HG02973 (cell line): ENCODE results near the gene TM2D1.
"Not testable (repeated sequence)": the region's sequence is repeated elsewhere in the genome, so short reads cannot be mapped to it uniquely, and the experiment has no call there.

Experiments
- ATAC-seq: cut with Tn5 transposase; IDR thresholded peaks from one replicate; pipeline ENCODE4 v1.9.1; 2021; ENCODE audit warnings: moderate library complexity; ENCODE audit not compliant: unreplicated experiment

Gene TM2D1

GRCh38 chr1:61724813-61725694 is at the start of gene TM2D1:
Gene TM2D1 (minus strand): TSS chr1:61725141. CDS start chr1:61725120, 21 bp downstream.
- peak; percentile 99 for ATAC-seq

- ATAC-seq = no peak
These were observed 45.2 kb upstream of the TM2D1 start for GRCh38 chr1:61770131-61770530.

DNA sequence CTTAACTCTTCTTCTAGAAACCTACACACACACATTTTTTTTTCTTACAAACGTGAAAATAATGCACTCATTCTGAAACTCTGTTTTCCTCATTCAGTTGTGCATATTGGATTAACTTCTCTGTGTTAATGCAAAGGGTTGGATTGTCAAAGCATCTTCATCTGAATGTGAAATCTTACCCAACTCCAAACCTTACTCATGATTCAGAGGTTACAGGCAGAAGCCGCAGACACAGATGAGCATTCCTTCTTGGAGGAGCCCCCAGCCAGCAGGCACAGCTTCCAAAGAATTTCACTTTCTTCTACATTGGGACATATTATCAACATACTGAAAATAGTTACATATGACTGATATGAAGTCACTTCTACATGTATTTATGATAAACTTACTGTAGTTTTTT is 33.0 kb upstream of the TM2D1 start:
- ATAC-seq = no peak

DNA sequence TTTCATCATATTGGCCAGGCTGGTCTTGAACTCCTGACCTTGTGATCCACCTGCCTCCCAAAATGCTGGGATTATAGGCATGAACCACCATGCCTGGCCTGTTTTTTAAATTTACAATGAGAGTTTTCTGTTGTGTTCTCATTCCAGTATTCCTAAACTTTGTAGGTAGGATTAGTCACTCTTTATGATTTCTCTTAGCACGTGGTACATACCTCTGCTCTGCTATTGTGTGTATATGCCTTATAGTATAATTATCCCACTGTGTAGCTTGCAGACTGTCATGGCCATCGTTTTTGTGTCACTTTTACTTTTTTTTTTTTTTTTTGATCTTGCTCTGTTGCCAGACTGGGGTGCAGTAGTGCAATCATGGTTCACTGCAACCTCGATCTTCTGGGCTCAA is 31.8 kb upstream of the TM2D1 start:
- ATAC-seq = no peak

DNA sequence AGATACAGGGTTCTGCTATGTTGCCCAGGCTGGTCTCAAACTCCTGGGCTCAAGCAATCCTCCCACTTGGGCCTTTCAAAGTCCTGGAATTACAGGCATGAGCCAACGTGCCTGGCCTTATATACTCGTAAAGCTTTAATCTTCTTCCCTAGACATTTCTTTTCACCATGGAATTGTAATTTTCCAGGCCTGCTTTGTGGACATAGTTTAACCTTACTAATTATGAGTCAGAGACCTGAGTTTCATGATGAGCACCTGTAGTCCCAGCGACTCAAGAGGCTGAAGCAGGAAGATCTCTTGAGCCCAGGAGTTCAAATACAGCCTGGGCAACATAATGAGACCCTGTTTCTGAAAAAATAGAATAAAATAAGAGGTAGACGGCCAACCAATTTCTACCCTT is 29.6 kb upstream of the TM2D1 start:
- no peak for ATAC-seq

DNA sequence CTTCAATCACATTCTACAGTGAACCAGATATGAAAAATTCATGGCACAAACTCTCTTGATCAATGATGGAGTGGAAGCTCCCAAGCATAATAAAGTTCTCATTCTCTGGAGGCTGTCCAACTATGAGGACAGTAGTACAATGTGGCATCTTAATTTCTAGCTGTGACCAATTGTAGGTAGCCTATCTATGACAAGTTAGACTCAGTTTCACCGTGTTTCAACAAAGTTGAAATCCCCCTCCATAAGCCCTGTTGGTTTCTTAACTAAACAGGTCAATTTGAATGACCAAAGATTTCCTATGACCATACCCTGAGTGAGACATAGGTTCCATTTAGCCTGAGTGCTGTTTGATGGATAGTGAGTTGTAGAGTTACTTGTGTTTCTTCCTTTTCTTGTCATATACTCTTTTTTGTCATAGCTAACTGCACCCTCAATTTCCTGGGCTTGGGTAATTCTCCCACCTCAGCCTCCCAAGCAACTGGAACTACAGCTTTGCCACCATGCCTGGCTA is 29.1 kb upstream of the TM2D1 start:
- no peak for ATAC-seq

GRCh38 chr1:61752921-61753389 is 28.0 kb upstream of the TM2D1 start:
- no peak for ATAC-seq

GRCh38 chr1:61749574-61749973 is 24.6 kb upstream of the TM2D1 start:
- ATAC-seq = no peak

GRCh38 chr1:61748566-61748965 is 23.6 kb upstream of the TM2D1 start:
- no peak for ATAC-seq

GRCh38 chr1:61746813-61747212 is 21.9 kb upstream of the TM2D1 start:
- no peak for ATAC-seq

DNA sequence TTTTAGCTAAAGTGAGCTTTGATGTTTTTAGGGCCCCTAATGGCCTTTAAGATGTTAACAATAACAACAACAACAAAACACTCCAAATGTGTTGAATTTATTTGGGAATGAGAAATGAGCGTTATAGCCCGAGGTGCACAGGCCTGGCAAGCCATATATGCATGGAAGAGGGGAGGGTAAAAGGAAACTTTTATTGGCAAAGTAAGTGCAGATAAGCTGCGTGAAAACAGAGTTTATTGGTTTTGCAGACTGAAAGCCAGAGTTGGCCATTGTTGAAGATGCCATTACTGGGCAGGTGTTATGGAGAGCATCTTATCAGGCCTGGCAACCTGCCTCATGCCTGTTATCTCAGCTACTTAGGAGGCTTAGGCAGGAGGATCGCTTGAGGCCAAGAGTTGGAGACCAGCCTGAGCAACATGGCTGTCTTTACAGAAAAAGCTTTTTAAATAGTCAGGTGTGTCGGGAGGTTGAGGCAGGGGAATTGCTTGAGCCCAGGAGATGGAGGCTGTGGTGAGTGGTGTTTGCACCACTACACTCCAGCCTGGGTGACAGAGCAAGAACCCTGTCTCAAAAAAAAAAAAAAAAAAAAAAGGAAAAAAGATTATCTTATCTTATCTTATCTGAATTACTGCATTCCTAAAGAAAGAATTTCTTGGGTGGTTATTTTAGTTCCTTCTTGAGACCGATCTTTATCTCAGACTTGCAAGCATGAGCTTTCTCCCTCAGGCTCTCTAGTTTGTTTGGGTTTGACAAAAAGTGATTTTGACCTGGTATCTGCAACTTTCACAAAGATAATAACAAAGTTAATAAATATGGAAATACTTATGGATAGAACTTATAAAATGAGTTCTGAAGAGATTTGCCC is 19.0 kb upstream of the TM2D1 start:
- no peak for ATAC-seq

DNA sequence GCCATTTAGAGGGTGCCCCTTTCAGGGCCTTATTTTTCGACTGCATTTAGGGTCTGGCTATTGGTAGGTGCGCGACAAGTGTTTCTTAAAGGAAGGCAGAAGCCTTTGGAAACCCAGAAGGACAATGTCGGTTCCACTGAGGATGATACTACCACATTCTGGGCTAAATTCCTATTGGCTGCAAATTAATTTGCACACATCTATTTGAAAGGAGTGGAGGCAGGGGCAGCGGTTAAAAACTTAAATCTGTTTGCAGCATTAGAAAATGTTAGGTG is 18.4 kb upstream of the TM2D1 start:
- ATAC-seq = no peak

GRCh38 chr1:61742620-61743430 is 17.9 kb upstream of the TM2D1 start:
- ATAC-seq = peak; percentile 33

DNA sequence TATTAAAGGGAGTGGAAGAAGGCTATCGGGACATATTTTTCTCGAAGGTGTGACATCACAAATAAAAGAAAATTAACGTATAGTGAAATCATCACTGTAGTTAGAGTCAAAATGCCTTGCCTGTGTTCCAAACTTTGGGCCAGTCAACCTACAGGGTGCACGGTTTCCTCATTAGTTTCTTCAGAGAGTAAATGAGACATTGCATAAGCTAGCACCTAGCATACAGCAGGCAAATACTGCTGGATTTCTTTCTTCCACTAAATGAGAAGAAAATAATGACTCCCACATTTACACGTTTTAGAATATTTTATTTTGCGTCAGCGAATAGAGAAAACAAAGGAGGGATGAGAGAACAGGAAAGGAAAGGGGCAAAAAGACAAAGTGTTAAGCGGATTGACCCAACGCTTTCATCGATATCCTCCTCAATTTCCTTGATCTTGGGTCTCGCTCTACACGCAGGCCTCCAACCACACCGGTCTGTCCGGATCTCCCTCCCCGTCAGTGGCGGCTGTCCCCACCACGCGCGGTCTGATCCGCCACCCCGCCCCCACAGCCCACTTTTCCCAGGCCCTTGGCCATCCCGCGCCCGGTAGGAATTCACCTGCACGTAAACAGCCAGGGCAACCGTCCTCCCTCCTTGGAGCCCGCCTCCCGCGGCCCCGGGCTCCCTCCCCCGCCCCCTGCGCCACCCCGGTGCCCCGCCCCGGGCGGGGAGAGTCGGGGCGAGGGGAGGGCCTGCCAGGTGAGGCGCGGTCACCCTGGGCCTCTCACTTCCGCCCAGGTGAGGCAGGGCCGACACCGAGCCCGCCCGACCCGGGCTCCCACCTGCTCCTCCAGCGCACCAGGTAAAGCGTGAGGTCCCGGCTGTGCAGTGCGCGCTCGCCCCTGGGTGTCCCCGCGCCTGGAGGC is 17.0 kb upstream of the TM2D1 start, which contains the start of gene PATJ:
TSS of gene PATJ (plus strand) at position 770 of the 909 bp plus-strand sequence. CDS start 20,413 bp downstream, outside the sequence.
- peak; percentile 68 for ATAC-seq

DNA sequence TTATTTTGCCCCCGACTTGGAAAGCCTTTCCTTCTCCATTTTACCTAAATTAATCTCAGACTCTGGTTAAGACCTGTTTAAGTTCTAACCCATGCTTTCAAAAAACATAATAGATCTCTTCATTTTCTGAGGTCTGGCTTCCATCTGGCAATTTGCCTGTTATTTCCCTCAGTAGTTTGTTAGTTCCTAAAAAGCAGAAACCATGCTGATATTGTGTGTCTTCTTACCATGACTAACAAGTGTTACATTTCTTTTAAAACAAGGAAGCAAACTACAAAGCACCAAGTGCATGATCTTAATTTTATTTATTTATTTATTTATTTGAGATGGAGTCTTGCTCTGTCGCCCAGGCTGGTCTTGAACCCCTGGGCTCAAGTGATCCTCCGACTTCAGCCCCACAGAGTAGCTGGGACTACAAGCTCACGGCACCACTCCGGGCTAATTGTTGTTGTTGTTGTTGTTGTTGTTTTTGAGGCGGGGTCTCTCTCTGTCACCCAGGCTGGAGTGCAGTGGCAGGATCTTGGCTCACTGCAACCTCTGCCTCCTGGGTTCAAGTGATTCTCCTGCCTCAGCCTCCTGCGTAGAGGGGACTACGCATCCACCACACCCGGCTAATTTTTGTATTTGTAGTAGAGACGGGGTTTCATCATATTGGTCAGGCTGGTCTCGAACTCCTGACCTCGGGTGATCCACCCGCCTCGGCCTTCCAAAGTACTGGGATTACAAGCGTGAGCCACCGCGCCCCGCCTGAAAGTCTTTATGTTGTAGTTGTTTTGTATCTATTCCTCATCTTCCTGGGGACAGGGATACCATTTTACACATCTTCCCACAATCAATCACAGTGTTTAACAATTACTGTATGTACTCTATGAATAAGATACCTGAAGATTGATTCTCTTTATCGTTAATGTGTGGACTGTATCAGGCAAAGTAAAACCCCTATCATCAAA is 16.1 kb upstream of the TM2D1 start:
- no peak for ATAC-seq

- no peak for ATAC-seq
These were observed 7.8 kb upstream of the TM2D1 start for GRCh38 chr1:61732726-61733125.

GRCh38 chr1:61730679-61731078 is 5.7 kb upstream of the TM2D1 start:
- ATAC-seq = not testable (repeated sequence)

GRCh38 chr1:61727544-61727943 is 2.6 kb upstream of the TM2D1 start:
- ATAC-seq = no peak

DNA sequence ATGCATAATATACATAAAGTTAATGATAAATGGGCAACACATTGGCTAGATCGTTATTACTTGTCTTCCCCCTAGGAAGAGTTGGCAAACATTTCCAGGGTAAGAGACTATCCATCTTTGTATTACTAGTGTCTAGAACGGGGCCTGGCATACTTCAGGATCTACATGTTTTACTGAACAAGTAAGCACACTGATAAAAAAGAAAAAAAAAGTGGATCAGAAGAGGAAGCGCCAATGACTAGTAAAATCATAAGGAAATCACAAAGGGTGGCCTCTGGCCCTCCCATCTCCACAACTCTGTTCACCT is 482 bp downstream of the TM2D1 start:
- peak; percentile 2 for ATAC-seq
